ENCODE measurements around the gene SCN9A. TPM values are rescaled to one million over a fixed set of nuclear protein-coding genes. Genes with fewer than 3 reads are reported as not detected.

Gene SCN9A
- total and polyA plus RNA-seq, 9 of the 15 experiments (the other 6 are each of a cell fraction or from before 2014, with no cell fraction given), result 1.4 to 22.8 (median 7.1) TPM

DNA sequence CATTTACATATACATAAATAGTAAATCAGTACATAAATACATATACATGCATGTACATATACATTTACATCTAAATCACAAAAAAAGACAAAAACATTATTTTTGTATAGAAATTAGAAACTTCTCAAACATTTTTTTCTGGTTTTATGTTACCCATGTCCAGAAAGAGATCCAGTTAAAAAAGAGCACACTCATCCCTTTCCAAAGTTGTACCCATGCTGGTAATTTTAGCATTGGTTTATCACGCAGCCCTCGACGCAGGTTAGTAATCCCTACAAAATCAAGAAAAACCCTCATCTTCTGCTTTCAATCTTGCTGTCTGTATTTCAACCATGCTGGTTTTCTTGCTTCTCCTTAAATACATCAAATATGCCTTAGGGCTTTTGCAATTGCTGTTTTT lies 10.5 kb downstream of the SCN9A start:
- FAIRE-seq (no peak), ATAC-seq (peak; percentile 20), DNase-seq (ENCODE audit: extremely low read depth in 1 of 4, low spot score in 3 of 4) (peak in 1 of 4 experiments; percentile 20)
- peaks cover 3 to 45% of the 10 kb centered on the region in 2 experiments; a peak in 4 of 5 replicates for H3K4me1 ChIP-seq (replicated peaks in 1 of 2; ENCODE audit: control insufficient read depth in 2 of 2, insufficient read depth in 2 of 2, low read length in 2 of 2)
- H3K27me3 ChIP-seq (ENCODE audit: control insufficient read depth in 2 of 2, insufficient read depth in 2 of 2, low read length in 2 of 2), result no peaks in the 10 kb centered on the region
- no peaks in the 10 kb centered on the region for H4K20me1 ChIP-seq (replicated peaks; ENCODE audit: control insufficient read depth, insufficient read depth, low read length)
- peak overlapping the region; percentile 67 for H2AFZ ChIP-seq (ENCODE audit: low read depth, low read length)
- CTCF ChIA-PET (ENCODE audit: low intra/inter-chr PET ratio), result no interaction called here
- BruUV-seq (replicated peaks), result no TSS peak
- no peaks in the 10 kb centered on the region for H3K9me3 ChIP-seq (replicated peaks; ENCODE audit: control insufficient read depth, insufficient read depth, low read depth, low read length)
- H3K4me3 ChIP-seq, result no peak overlapping the region
- no peak overlapping the region for H3K4me2 ChIP-seq (ENCODE audit: insufficient read depth, low read length)
- 12% methylated on average over 3 of the region's 3 CpGs for WGBS (ENCODE audit: insufficient coverage, low coverage, missing lambda C conversion rate)
- H3K79me2 ChIP-seq (ENCODE audit: control insufficient read depth, insufficient read depth, low read length), result peaks cover 69% of the 10 kb centered on the region
- H3K36me3 ChIP-seq (ENCODE audit: control insufficient read depth, insufficient read depth, low read length), result no peaks in the 10 kb centered on the region
- TF ChIP-seq PML (IDR thresholded peaks at IDR 0.05; ENCODE audit: low read length) (no peak), NFE2 (IDR thresholded peaks at IDR 0.05; ENCODE audit: low read depth) (peak; percentile 56), ZNF551 (CRISPR knock-in tag; IDR thresholded peaks at IDR 0.05) (no peak), BACH1 (tag; IDR thresholded peaks at IDR 0.05) (peak; percentile 36; the same call in 1 of the 2 replicates), C11orf30 (IDR thresholded peaks at IDR 0.05; ENCODE audit: low read depth) (peak; percentile 54), ZNF316 (IDR thresholded peaks at IDR 0.05) (peak; percentile 77), MAFF (IDR thresholded peaks at IDR 0.05; ENCODE audit: low read length) (peak; percentile 18; the same call in 1 of the 2 replicates), ZNF76 (CRISPR knock-in tag; IDR thresholded peaks at IDR 0.05; ENCODE audit: borderline replicate concordance) (no peak), EWSR1 (IDR thresholded peaks at IDR 0.05; ENCODE audit: borderline replicate concordance, low read depth, partially characterized antibody) (no peak)
- TF ChIP-seq, protein P1, sequence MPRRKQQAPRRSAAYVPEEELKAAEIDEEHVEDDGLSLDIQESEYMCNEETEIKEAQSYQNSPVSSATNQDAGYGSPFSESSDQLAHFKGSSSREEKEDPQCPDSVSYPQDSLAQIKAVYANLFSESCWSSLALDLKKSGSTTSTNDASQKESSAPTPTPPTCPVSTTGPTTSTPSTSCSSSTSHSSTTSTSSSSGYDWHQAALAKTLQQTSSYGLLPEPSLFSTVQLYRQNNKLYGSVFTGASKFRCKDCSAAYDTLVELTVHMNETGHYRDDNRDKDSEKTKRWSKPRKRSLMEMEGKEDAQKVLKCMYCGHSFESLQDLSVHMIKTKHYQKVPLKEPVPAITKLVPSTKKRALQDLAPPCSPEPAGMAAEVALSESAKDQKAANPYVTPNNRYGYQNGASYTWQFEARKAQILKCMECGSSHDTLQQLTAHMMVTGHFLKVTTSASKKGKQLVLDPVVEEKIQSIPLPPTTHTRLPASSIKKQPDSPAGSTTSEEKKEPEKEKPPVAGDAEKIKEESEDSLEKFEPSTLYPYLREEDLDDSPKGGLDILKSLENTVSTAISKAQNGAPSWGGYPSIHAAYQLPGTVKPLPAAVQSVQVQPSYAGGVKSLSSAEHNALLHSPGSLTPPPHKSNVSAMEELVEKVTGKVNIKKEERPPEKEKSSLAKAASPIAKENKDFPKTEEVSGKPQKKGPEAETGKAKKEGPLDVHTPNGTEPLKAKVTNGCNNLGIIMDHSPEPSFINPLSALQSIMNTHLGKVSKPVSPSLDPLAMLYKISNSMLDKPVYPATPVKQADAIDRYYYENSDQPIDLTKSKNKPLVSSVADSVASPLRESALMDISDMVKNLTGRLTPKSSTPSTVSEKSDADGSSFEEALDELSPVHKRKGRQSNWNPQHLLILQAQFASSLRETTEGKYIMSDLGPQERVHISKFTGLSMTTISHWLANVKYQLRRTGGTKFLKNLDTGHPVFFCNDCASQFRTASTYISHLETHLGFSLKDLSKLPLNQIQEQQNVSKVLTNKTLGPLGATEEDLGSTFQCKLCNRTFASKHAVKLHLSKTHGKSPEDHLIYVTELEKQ (CRISPR knock-in tag; IDR thresholded peaks at IDR 0.05), result no peak
- TF ChIP-seq, protein P2, sequence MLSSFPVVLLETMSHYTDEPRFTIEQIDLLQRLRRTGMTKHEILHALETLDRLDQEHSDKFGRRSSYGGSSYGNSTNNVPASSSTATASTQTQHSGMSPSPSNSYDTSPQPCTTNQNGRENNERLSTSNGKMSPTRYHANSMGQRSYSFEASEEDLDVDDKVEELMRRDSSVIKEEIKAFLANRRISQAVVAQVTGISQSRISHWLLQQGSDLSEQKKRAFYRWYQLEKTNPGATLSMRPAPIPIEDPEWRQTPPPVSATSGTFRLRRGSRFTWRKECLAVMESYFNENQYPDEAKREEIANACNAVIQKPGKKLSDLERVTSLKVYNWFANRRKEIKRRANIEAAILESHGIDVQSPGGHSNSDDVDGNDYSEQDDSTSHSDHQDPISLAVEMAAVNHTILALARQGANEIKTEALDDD (IDR thresholded peaks at IDR 0.05), result peak; percentile 27
- POLR2A ChIA-PET, result interaction anchor here (2.1 kb wide), 1 partner anchor 10 kb away, joined by 11 read pairs; the partner anchor contains the start of gene SCN9A
- peak overlapping the region in 1 of 2 experiments; percentile 15; a peak in 1 of 4 replicates for H3K9ac ChIP-seq (ENCODE audit: insufficient read depth in 1 of 2, low read depth in 2 of 2, low read length in 2 of 2)
- intact Hi-C loops (cut with micrococcal nuclease) (no loop called here), in situ Hi-C loops (cut with MboI) (no loop called here)
- H3K27ac ChIP-seq (ENCODE audit: extremely low read depth, low read depth, low read length), result peak overlapping the region; percentile 36; the same call in 1 of the 3 replicates
- H3K9me1 ChIP-seq (ENCODE audit: control insufficient read depth, insufficient read depth, low read length), result no peaks in the 10 kb centered on the region
